Kidney glomerular epithelial cell (primary cell): ENCODE results near the gene ZFP36L1.
A peak's percentile ranks its signal among the peaks of the same experiment; 100 is the strongest.

ENCODE experiments used
- DNase-seq: peaks from one replicate; lab custom pipeline; 2025; lab: John Stamatoyannopoulos, UW

ZFP36L1 gene

GRCh38 chr14:68816183-68816942, 23.5 kb upstream of the ZFP36L1 start:
- DNase-seq, result peak; percentile 79

- no peak for DNase-seq
Measured at GRCh38 chr14:68815298-68816182, 22.7 kb upstream of the ZFP36L1 start.

- peak; percentile 95 for DNase-seq
Measured at GRCh38 chr14:68814539-68815297, 21.9 kb upstream of the ZFP36L1 start.

- DNase-seq, result no peak
Measured at GRCh38 chr14:68814238-68814538, 21.3 kb upstream of the ZFP36L1 start.

GRCh38 chr14:68813318-68813838, 20.5 kb upstream of the ZFP36L1 start:
- DNase-seq, result no peak

DNA sequence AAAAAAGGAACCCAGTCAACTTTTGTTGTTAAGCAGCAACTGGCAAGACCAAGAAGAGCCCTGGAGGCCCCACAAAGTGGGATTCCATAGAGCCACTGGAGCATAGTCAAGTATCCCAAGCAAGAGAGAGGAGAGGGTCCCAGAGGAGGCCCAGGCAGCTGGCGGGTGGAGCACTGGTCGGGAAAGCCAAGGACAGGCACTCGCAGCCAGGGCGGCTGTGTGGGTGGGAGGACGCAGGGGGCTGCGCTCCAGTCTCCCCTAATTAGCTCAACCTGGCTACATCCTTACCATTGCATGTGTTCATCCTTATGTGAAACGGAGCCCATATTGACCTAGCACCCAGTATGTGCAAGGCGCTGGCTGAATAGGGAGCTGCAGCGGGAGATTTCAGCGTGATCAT, 18.3 kb upstream of the ZFP36L1 start:
- DNase-seq, result no peak

GRCh38 chr14:68810173-68811153, 17.6 kb upstream of the ZFP36L1 start:
- no peak for DNase-seq

GRCh38 chr14:68809524-68809923, 16.7 kb upstream of the ZFP36L1 start:
- DNase-seq, result no peak

GRCh38 chr14:68808696-68809480, 16.0 kb upstream of the ZFP36L1 start:
- DNase-seq, result no peak

DNA sequence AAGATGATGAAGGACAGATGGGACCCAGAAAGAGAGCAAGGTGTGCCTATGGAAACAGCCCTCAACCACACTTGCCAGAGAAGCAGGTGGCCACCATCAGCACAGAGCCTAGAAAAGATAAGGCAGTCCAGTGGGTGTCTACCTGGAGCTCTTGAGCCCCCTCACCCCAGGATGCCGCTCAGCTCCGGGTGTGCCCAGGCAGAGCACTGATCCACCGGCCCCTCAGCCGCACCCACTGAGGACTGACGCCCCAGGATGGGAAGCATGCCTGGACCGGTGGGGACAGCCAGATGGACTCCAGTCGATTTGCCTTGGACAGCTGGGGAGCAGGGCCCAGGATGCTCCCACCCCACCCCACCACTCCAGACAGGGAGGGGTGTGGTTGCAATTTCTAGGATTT, 15.1 kb upstream of the ZFP36L1 start:
- DNase-seq, result no peak

DNA sequence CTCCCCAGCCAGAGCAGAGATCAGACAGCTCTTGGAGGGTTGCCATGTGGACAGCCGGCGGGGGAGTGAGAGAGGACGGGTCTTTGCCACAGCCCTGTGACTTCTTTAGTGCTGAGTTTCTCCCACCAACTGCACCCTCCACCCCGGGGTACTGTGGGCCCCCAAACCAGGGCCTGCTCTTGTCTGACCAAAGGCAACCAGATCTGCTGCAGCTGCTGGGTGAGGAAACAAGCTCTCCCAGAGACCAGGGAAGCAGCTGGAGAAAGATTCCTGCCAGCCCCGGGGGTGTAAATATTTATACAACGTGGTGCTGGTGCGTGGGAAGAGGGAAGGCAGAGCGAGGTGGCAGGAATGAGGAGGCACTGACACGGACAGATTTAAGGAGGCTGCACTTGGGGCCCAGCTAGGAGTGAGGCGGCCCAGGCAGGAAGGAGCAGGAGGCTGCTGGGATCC, 14.3 kb upstream of the ZFP36L1 start:
- peak; percentile 54 for DNase-seq

DNA sequence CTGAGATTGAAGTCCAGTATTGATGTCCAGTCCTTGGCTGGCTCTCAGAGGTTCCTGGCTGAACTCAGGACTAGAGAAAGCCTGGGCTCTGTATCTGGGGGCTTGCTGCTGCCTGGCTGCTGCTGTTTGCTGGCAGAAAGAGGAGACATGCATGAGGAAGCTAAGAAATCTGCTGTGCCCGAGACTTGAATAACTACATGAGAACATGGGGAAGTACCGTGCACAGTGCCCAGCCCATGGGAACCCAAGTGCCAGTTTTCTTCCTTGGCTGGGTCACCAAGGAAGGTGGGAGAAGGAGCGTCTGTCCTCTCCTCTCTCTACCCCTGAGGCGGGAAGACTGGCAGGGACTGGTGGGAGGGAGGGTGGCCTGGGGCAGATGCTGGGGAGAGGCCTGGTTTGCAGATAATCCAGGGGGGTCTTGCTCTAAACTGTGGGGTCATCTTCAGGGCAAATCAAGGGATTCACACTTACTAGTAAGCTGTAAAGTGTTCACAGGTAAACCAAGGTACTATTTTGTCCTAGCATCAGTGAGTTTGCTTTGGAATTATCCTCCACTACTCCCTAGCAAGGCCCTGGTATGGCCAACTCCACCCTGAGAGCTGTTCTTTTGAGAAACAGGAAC, 13.8 kb upstream of the ZFP36L1 start:
- DNase-seq, result no peak

DNA sequence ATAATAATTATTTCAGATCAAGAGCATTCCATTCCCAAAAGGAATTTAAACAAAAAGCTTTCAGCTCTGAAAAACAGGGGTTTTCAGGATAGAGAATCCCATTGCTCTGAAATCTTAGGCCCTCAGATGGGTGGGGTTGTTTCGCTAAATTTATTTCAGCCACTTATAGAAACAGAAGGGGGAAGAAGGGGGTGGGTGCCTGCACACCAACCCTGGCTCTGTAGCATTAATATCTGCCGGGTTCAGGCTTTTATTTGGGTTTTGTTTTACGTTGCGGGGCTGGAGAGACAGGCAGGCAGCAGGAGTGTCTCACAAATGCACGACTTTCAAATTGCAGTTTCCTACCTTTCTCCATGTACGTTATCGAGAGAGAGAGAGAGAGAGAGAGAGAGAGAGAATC, 12.5 kb upstream of the ZFP36L1 start:
- no peak for DNase-seq

- no peak for DNase-seq
Measured at GRCh38 chr14:68801631-68802030, 8.8 kb upstream of the ZFP36L1 start.

GRCh38 chr14:68800953-68801352, 8.1 kb upstream of the ZFP36L1 start:
- DNase-seq, result no peak

- no peak for DNase-seq
Measured at GRCh38 chr14:68800390-68800789, 7.5 kb upstream of the ZFP36L1 start.

DNA sequence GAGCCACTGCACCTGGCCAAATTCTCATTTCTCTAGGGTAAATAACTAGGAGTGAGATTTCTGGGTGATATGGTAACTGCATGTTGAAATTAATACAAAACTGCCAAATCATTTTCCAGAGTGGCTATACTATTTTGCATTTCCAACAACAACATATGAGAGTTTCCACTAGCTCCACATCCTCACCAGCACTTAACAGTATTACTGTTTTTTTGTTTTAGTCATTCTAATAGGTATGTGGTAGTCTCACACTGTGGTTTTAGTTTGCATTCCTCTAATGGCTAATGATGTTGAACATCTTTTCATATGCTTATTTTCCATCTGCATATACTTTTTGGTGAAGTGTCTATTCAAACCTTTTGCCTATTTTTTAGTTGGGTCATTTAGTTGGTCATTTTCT, 5.8 kb upstream of the ZFP36L1 start:
- DNase-seq, result no peak

DNA sequence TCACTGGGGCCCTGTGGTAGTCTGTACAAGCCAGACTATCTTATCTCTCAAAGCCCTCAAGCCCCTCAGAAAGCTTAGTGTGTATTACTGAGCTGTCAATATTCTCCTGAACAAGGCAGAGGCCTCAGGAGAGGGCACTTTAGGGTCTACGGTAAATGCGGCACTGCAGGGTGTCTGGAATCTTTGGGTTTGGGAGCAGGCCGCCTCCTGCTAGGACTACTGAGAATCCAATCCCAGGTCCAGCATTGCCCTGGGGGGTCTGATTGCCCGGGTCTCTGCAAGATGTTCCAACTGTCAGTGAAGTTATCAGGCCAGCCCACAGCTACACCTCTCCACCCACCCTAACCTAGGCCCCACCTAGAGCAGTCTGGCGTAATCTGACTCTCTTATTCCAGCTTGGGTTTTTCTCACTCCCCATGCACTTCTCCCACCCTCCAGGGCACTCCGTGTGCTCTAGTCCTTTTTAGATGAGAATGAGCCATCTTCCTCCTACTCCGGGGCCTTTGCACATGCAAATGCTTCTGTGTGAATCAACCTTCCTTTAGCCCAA, 4.3 kb upstream of the ZFP36L1 start:
- no peak for DNase-seq

GRCh38 chr14:68796418-68797101, 3.7 kb upstream of the ZFP36L1 start:
- DNase-seq, result no peak
